Keratinocyte (primary cell): Measurements from ENCODE around the gene COL6A1. TPM values are rescaled to one million over a fixed set of nuclear protein-coding genes. Genes with fewer than 3 reads are reported as not detected.
"Not testable (repeated sequence)": the region's sequence is repeated elsewhere in the genome, so short reads cannot be mapped to it uniquely, and the experiment has no call there.

Source experiments
- DNase-seq: peaks from one replicate; pipeline ENCODE4 v3.0.0-alpha.2; 2011; ENCODE audit warnings: low read depth, missing footprints, low spot score
- FAIRE-seq: peaks from 2 replicates; lab custom pipeline; 2011; peaks lifted over from hg19 to GRCh38; lab: Jason Lieb, UNC
- H2AFZ ChIP-seq: 2 replicates; pipeline ENCODE4 v1.6.0; 2012; ENCODE audit warnings: low read length, control low read depth, inconsistent platforms; ENCODE audit not compliant: control insufficient read depth
- H3K27ac ChIP-seq: 2 replicates; pipeline ENCODE4 v1.5.1; 2011; ENCODE audit warnings: low read length; ENCODE audit not compliant: control insufficient read depth, insufficient read depth
- H3K27me3 ChIP-seq: 3 replicates; pipeline ENCODE4 v1.6.0; 2011; ENCODE audit warnings: low read length; ENCODE audit not compliant: control insufficient read depth, insufficient read depth; ENCODE audit errors: extremely low read depth
- H3K36me3 ChIP-seq, 2 experiments: 2 replicates in 1 of 2; 3 replicates in 1 of 2; pipeline ENCODE4 v1.5.1; 2011; ENCODE audit warnings: low read length in 2 of 2, mild to moderate bottlenecking in 1 of 2; ENCODE audit not compliant: control insufficient read depth in 2 of 2, insufficient read depth in 2 of 2; ENCODE audit errors: extremely low read depth in 1 of 2
- H3K4me1 ChIP-seq: 3 replicates; pipeline ENCODE4 v1.5.1; 2011; ENCODE audit warnings: low read length; ENCODE audit not compliant: control insufficient read depth, insufficient read depth; ENCODE audit errors: extremely low read depth
- H3K4me2 ChIP-seq: 3 replicates; pipeline ENCODE4 v1.6.0; 2011; ENCODE audit warnings: low read depth, low read length; ENCODE audit not compliant: control insufficient read depth, insufficient read depth; ENCODE audit errors: extremely low read depth
- H3K4me3 ChIP-seq, 3 experiments: fragments of 200-600 bp in 1 of 3; sonication (generic) in 1 of 3; 2 replicates in 2 of 3; 3 replicates in 1 of 3; pipeline ENCODE4 v1.5.1; 2011 to 2016; ENCODE audit warnings: low read length in 3 of 3, mild to moderate bottlenecking in 3 of 3, control low read depth in 2 of 3, inconsistent platforms in 1 of 3, low read depth in 1 of 3, mixed read lengths in 1 of 3, mixed run types in 1 of 3, moderate library complexity in 1 of 3; ENCODE audit not compliant: control insufficient read depth in 2 of 3, insufficient read depth in 2 of 3; ENCODE audit errors: extremely low read depth in 1 of 3
- H3K79me2 ChIP-seq: 2 replicates; pipeline ENCODE4 v1.6.0; 2012; ENCODE audit warnings: low read length; ENCODE audit not compliant: control insufficient read depth, insufficient read depth
- H3K9ac ChIP-seq: 3 replicates; pipeline ENCODE4 v1.6.0; 2011; ENCODE audit warnings: low read length; ENCODE audit not compliant: control insufficient read depth, insufficient read depth; ENCODE audit errors: extremely low read depth
- H3K9me1 ChIP-seq: 3 replicates; pipeline ENCODE4 v1.6.0; 2011; ENCODE audit warnings: low read length; ENCODE audit not compliant: control insufficient read depth, insufficient read depth; ENCODE audit errors: extremely low read depth
- H3K9me3 ChIP-seq: 2 replicates; pipeline ENCODE4 v1.5.1; 2012; ENCODE audit warnings: low read depth, low read length; ENCODE audit not compliant: control insufficient read depth
- H4K20me1 ChIP-seq: 3 replicates; pipeline ENCODE4 v1.6.0; 2011; ENCODE audit warnings: low read length; ENCODE audit not compliant: control insufficient read depth, insufficient read depth; ENCODE audit errors: extremely low read depth
- CTCF ChIP-seq, 3 experiments: IDR thresholded peaks in 1 of 3; conservative IDR thresholded peaks in 1 of 3; optimal IDR thresholded peaks in 1 of 3; 2 replicates in 2 of 3; 3 replicates in 1 of 3; pipeline versions ENCODE3 to v1.5.1; 2011; ENCODE audit warnings: low read length in 3 of 3, mild to moderate bottlenecking in 3 of 3, moderate library complexity in 2 of 3, control low read depth in 1 of 3, inconsistent platforms in 1 of 3; ENCODE audit not compliant: insufficient read depth in 2 of 3; ENCODE audit errors: extremely low read depth in 1 of 3
- EZH2 ChIP-seq: IDR thresholded peaks from one replicate; pipeline ENCODE4 v1.6.1; 2012; ENCODE audit warnings: inconsistent platforms, mild to moderate bottlenecking, low read length, moderate library complexity
- dilution Hi-C: fragments of 300-500 bp; cut with MboI; formaldehyde crosslinking; loops from one replicate; pipeline ENCODE4 v1.7.0; 2020; ENCODE audit warnings: low sequenced_read_pairs; ENCODE audit not compliant: extremely low pct_ligation_motif_present
- polyA plus RNA-seq, 5 experiments: library from polyadenylated mRNA; depleted of rRNA in 3 of 5; stranded (reverse) in 3 of 5; stranded (forward) in 1 of 5; unstranded in 1 of 5; fragments of >200 nt; gene quantifications; 1 replicate in 1 of 5; 2 replicates in 3 of 5; 3 replicates in 1 of 5; pipeline versions ENCODE4 v1.2.1 to v1.2.3, GENCODE V29; 2011 to 2012; ENCODE audit warnings: missing spikeins in 2 of 5, low read depth in 1 of 5, low replicate concordance in 1 of 5

COL6A1 gene
- polyA plus RNA-seq, 1 donor (not counting 4 experiments of a cell fraction or from before 2014, with no cell fraction given) = 2.5 TPM

GRCh38 chr21:45959182-45959581 is 22.4 kb upstream of the COL6A1 start:
- Histone ChIP-seq H3K4me3 (no peak overlapping the region), H2AFZ (no peak overlapping the region), H3K9ac (no peak overlapping the region), H3K36me3 (no peaks in the 10 kb centered on the region), H3K27me3 (peaks cover 7% of the 10 kb centered on the region), H3K9me1 (no peaks in the 10 kb centered on the region), H3K9me3 (no peaks in the 10 kb centered on the region), H3K79me2 (no peaks in the 10 kb centered on the region), H3K4me1 (no peaks in the 10 kb centered on the region), H3K4me2 (no peak overlapping the region), H4K20me1 (no peaks in the 10 kb centered on the region), H3K27ac (no peak overlapping the region)
- dilution Hi-C loops = no loop called here
- TF ChIP-seq CTCF (optimal IDR thresholded peaks at IDR 0.05 in 1 of 3, IDR thresholded peaks at IDR 0.05 in 1 of 3, conservative IDR thresholded peaks at IDR 0.05 in 1 of 3; ENCODE audit: extremely low read depth in 1 of 3, insufficient read depth in 2 of 3, low read length in 3 of 3) = no peak
- TF ChIP-seq EZH2 = no peak
- DNase-seq (no peak), FAIRE-seq (no peak)

GRCh38 chr21:45959779-45960390 is 21.7 kb upstream of the COL6A1 start:
- H3K9me3 ChIP-seq = peaks cover 3% of the 10 kb centered on the region
- H3K4me3 ChIP-seq = no peak overlapping the region
- no peaks in the 10 kb centered on the region for H3K36me3 ChIP-seq
- no peak overlapping the region for H3K4me2 ChIP-seq
- no peaks in the 10 kb centered on the region for H3K4me1 ChIP-seq
- no peak overlapping the region for H2AFZ ChIP-seq
- TF ChIP-seq EZH2 (no peak), CTCF (optimal IDR thresholded peaks at IDR 0.05 in 1 of 3, IDR thresholded peaks at IDR 0.05 in 1 of 3, conservative IDR thresholded peaks at IDR 0.05 in 1 of 3; ENCODE audit: extremely low read depth in 1 of 3, insufficient read depth in 2 of 3, low read length in 3 of 3) (no peak)
- no peak overlapping the region for H3K27ac ChIP-seq
- FAIRE-seq (no peak), DNase-seq (no peak)
- no peak overlapping the region for H3K9ac ChIP-seq
- H4K20me1 ChIP-seq = no peaks in the 10 kb centered on the region
- H3K27me3 ChIP-seq = peaks cover 7% of the 10 kb centered on the region
- no peaks in the 10 kb centered on the region for H3K9me1 ChIP-seq
- H3K79me2 ChIP-seq = no peaks in the 10 kb centered on the region
- dilution Hi-C loops = no loop called here

- H3K9me1 ChIP-seq, DNase-seq, FAIRE-seq, H3K36me3 ChIP-seq, H3K9ac ChIP-seq, H4K20me1 ChIP-seq, H3K4me2 ChIP-seq, dilution Hi-C loops, H3K79me2 ChIP-seq, H2AFZ ChIP-seq, H3K4me3 ChIP-seq, H3K4me1 ChIP-seq, H3K27me3 ChIP-seq, H3K27ac ChIP-seq, H3K9me3 ChIP-seq: not testable (repeated sequence)
Measured at GRCh38 chr21:45961408-45961807, 20.2 kb upstream of the COL6A1 start.
